Measurements from ENCODE around the gene UBE2I.
A peak's percentile ranks its signal among the peaks of the same experiment; 100 is the strongest.
"Not testable (repeated sequence)": the region's sequence is repeated elsewhere in the genome, so short reads cannot be mapped to it uniquely, and the experiment has no call there.

The UBE2I gene

DNA sequence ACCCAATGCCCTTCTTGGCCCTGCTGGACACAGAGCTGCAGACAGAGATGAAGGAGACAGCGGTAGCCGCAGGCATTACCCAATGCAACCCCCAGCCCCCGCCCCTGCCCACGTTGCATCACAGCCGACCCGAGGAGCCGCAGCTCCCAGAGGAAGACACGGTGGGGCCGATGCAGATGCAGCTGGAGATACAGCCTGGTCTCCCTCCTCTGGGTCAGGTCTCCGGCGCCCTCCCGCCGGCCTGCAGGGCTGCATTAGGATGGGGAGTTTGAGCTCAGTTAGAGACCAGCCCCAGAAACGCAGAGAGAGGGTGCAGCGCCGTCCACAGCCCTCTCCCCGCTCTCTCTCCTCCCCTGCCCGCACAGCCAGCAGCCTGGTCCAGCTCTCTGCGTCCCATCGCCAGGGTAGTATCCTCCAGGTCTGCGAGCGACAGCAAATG lies 19.4 kb upstream of the UBE2I start:
- Histone ChIP-seq H3K9ac (ENCODE audit: low read length) (no peak overlapping the region), H3K27ac (ENCODE audit: low read length) (no peak overlapping the region), H3K79me2 (ENCODE audit: low read length) (no peaks in the 10 kb centered on the region), H3K27me3 (replicated peaks; ENCODE audit: insufficient read depth, low read length) (peaks cover 50% of the 10 kb centered on the region), H2AFZ (ENCODE audit: low read length) (no peak overlapping the region), H4K20me1 (ENCODE audit: insufficient read depth, low read length) (no peaks in the 10 kb centered on the region), H3K9me2 (replicated peaks; ENCODE audit: insufficient read depth, low read length) (no peaks in the 10 kb centered on the region), H3K36me3 (replicated peaks; ENCODE audit: insufficient read depth, low read length) (no peaks in the 10 kb centered on the region), H3K4me2 (ENCODE audit: low read depth, low read length) (no peak overlapping the region), H3K4me1 (ENCODE audit: low read length) (peaks cover 9% of the 10 kb centered on the region), H3F3A (ENCODE audit: insufficient read depth, low read length) (no peaks in the 10 kb centered on the region; the same call in 1 of the 2 replicates), H3K4me3 (ENCODE audit: low read length) (no peak overlapping the region), H3K9me3 (replicated peaks; ENCODE audit: insufficient read depth, low read length) (no peaks in the 10 kb centered on the region)
- no peak for DNase-seq
- TF ChIP-seq EZH2 (optimal IDR thresholded peaks at IDR 0.05; ENCODE audit: low read depth, low read length) (no peak), EZH2phosphoT487 (IDR thresholded peaks at IDR 0.05; ENCODE audit: low read length) (no peak)
- TF ChIP-seq, protein P1, sequence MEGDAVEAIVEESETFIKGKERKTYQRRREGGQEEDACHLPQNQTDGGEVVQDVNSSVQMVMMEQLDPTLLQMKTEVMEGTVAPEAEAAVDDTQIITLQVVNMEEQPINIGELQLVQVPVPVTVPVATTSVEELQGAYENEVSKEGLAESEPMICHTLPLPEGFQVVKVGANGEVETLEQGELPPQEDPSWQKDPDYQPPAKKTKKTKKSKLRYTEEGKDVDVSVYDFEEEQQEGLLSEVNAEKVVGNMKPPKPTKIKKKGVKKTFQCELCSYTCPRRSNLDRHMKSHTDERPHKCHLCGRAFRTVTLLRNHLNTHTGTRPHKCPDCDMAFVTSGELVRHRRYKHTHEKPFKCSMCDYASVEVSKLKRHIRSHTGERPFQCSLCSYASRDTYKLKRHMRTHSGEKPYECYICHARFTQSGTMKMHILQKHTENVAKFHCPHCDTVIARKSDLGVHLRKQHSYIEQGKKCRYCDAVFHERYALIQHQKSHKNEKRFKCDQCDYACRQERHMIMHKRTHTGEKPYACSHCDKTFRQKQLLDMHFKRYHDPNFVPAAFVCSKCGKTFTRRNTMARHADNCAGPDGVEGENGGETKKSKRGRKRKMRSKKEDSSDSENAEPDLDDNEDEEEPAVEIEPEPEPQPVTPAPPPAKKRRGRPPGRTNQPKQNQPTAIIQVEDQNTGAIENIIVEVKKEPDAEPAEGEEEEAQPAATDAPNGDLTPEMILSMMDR (IDR thresholded peaks at IDR 0.05; ENCODE audit: low read length) = no peak

DNA sequence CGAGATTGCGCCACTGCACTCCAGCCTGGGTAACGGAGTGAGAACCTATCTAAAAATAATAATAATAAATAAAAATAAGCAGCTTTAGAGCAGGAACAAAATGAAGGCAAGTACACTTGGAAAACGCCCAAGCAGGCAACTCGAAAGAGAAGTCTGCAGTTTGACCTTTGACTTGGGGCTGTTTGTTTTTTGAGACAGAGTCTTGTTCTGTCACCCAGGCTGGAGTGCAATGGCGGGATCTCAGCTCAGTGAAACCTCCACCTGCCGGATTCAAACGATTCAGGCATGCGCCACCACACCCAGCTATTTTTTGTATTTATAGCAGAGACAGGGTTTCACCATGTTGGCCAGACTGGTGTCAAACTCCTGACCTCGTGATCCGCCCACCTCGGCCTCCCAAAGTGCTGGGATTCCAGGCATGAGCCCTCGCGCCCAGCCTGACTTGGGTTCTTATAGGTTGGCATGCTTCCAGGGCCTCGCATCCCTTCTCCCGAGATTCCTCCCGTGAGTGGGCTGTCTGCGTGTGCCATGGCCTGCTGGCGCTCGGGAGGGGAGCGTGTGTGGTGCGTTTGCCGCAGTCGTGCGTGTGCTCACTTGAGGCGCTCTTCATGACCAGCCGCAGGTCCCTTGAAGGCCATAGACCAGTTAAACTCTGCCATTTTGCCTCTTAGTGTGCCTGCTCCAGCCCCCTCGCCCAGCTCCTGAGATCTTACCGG lies 18.4 kb upstream of the UBE2I start:
- H3K9me3 ChIP-seq (replicated peaks; ENCODE audit: insufficient read depth, low read length) = no peaks in the 10 kb centered on the region
- DNase-seq = peak; percentile 57
- no peaks in the 10 kb centered on the region for H3K9me2 ChIP-seq (replicated peaks; ENCODE audit: insufficient read depth, low read length)
- H3K79me2 ChIP-seq (ENCODE audit: low read length) = no peaks in the 10 kb centered on the region
- TF ChIP-seq EZH2 (optimal IDR thresholded peaks at IDR 0.05; ENCODE audit: low read depth, low read length) (no peak), EZH2phosphoT487 (IDR thresholded peaks at IDR 0.05; ENCODE audit: low read length) (no peak)
- TF ChIP-seq, protein P1 (IDR thresholded peaks at IDR 0.05; ENCODE audit: low read length) = no peak
- peaks cover 9% of the 10 kb centered on the region for H3K4me1 ChIP-seq (ENCODE audit: low read length)
- 0 out of 2 replicates have a peak overlapping the region, but pooled peaks have one; percentile 45 for H2AFZ ChIP-seq (ENCODE audit: low read length)
- H3K4me3 ChIP-seq (ENCODE audit: low read length) = no peak overlapping the region
- H3K27me3 ChIP-seq (replicated peaks; ENCODE audit: insufficient read depth, low read length) = peaks cover 42% of the 10 kb centered on the region
- H3K36me3 ChIP-seq (replicated peaks; ENCODE audit: insufficient read depth, low read length) = no peaks in the 10 kb centered on the region
- H3F3A ChIP-seq (ENCODE audit: insufficient read depth, low read length) = no peaks in the 10 kb centered on the region; the same call in 1 of the 2 replicates
- H3K4me2 ChIP-seq (ENCODE audit: low read depth, low read length) = no peak overlapping the region
- H4K20me1 ChIP-seq (ENCODE audit: insufficient read depth, low read length) = no peaks in the 10 kb centered on the region
- H3K9ac ChIP-seq (ENCODE audit: low read length) = no peak overlapping the region
- no peak overlapping the region for H3K27ac ChIP-seq (ENCODE audit: low read length)

DNA sequence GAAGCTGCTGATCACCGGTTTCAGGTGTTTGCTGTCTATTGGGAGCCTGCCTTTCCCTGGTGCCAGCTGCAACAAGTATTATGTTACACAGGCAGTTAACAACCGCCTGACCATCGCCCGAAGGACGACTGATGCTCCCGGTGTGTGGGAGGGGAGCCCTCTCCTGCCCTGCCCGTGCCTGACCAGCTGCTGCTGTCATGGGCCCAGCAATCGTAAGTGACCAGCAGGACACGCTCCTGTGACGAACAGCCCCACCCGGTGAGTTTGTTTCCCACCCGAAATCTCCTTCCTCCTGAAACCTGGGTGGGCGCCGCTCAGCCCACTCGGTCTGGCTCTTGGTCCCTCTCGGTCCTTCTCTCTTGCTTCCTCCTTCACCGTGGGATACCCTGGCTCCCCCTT lies 17.9 kb upstream of the UBE2I start:
- Histone ChIP-seq H3F3A (ENCODE audit: insufficient read depth, low read length) (peaks cover under 1% of the 10 kb centered on the region), H3K4me1 (ENCODE audit: low read length) (peaks cover 9% of the 10 kb centered on the region), H2AFZ (ENCODE audit: low read length) (0 out of 2 replicates have a peak overlapping the region, but pooled peaks have one; percentile 45), H4K20me1 (ENCODE audit: insufficient read depth, low read length) (no peaks in the 10 kb centered on the region), H3K27me3 (replicated peaks; ENCODE audit: insufficient read depth, low read length) (peaks cover 36% of the 10 kb centered on the region), H3K9me2 (replicated peaks; ENCODE audit: insufficient read depth, low read length) (no peaks in the 10 kb centered on the region), H3K27ac (ENCODE audit: low read length) (no peak overlapping the region), H3K9ac (ENCODE audit: low read length) (no peak overlapping the region), H3K79me2 (ENCODE audit: low read length) (no peaks in the 10 kb centered on the region), H3K4me3 (ENCODE audit: low read length) (no peak overlapping the region), H3K4me2 (ENCODE audit: low read depth, low read length) (no peak overlapping the region), H3K9me3 (replicated peaks; ENCODE audit: insufficient read depth, low read length) (no peaks in the 10 kb centered on the region), H3K36me3 (replicated peaks; ENCODE audit: insufficient read depth, low read length) (no peaks in the 10 kb centered on the region)
- TF ChIP-seq EZH2 (optimal IDR thresholded peaks at IDR 0.05; ENCODE audit: low read depth, low read length) = no peak
- TF ChIP-seq EZH2phosphoT487 (IDR thresholded peaks at IDR 0.05; ENCODE audit: low read length) = no peak
- no peak for DNase-seq

DNA sequence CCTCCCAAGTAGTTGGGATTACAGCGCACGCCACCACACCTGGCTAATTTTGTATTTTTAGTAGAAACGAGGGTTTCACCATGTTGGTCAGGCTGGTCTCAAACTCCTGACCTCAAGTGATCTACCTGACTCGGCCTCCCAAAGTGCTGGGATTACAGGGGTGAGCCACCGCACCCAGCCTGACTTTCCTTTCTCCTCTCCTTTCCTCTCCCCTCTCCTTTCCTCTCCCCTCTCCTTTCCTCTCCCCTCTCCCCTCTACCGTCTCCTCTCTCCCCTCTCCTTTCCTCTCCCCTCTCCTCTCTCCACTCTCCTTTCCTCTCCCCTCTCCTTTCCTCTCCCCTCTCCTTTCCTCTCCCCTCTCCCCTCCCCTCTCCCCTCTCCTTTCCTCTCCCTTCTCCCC lies 17.2 kb upstream of the UBE2I start:
- H3K9ac ChIP-seq (ENCODE audit: low read length); H3K9me2 ChIP-seq (replicated peaks; ENCODE audit: insufficient read depth, low read length); H3F3A ChIP-seq (ENCODE audit: insufficient read depth, low read length); DNase-seq; H3K36me3 ChIP-seq (replicated peaks; ENCODE audit: insufficient read depth, low read length); H3K4me2 ChIP-seq (ENCODE audit: low read depth, low read length); H2AFZ ChIP-seq (ENCODE audit: low read length); H3K4me3 ChIP-seq (ENCODE audit: low read length); H3K9me3 ChIP-seq (replicated peaks; ENCODE audit: insufficient read depth, low read length); H3K27ac ChIP-seq (ENCODE audit: low read length); H4K20me1 ChIP-seq (ENCODE audit: insufficient read depth, low read length); H3K79me2 ChIP-seq (ENCODE audit: low read length): not testable (repeated sequence)
- Histone ChIP-seq H3K4me1 (ENCODE audit: low read length) (peaks cover 12% of the 10 kb centered on the region), H3K27me3 (replicated peaks; ENCODE audit: insufficient read depth, low read length) (peaks cover 30% of the 10 kb centered on the region)

DNA sequence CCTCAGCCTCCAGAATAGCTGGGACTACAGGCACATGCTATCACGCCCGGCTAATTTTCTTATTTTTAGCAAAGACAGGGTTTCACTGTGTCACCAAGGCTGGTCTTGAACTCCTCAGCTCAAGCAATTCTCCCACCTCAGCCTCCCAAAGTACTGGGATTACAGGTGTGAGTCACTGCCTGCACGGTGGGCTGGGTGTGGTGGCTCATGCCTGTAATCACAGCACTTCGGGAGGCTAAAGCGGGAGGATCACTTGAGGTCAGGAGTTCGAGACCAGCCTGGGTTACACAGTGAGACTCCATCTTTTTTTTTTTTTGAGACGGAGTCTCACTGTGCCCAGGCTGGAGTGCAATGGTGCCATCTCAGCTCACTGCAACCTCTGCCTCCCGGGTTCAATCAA lies 16.6 kb upstream of the UBE2I start:
- H2AFZ ChIP-seq (ENCODE audit: low read length); H3K79me2 ChIP-seq (ENCODE audit: low read length); H4K20me1 ChIP-seq (ENCODE audit: insufficient read depth, low read length); H3K4me2 ChIP-seq (ENCODE audit: low read depth, low read length); H3K9me2 ChIP-seq (replicated peaks; ENCODE audit: insufficient read depth, low read length); H3K27ac ChIP-seq (ENCODE audit: low read length); DNase-seq; H3K36me3 ChIP-seq (replicated peaks; ENCODE audit: insufficient read depth, low read length); H3K9ac ChIP-seq (ENCODE audit: low read length); H3K9me3 ChIP-seq (replicated peaks; ENCODE audit: insufficient read depth, low read length); H3K4me3 ChIP-seq (ENCODE audit: low read length): not testable (repeated sequence)
- peaks cover 24% of the 10 kb centered on the region for H3K27me3 ChIP-seq (replicated peaks; ENCODE audit: insufficient read depth, low read length)
- H3K4me1 ChIP-seq (ENCODE audit: low read length) = peaks cover 16% of the 10 kb centered on the region
- H3F3A ChIP-seq (ENCODE audit: insufficient read depth, low read length) = peaks cover 12% of the 10 kb centered on the region
